HepG2 (cell line): ENCODE measurements around the gene ST8SIA2. TPM values are rescaled to one million over a fixed set of nuclear protein-coding genes. Genes with fewer than 3 reads are reported as not detected.

Experiments used
- ATAC-seq: fragments of 200-7000 bp; cut with Tn5 transposase; 3 replicates; pipeline ENCODE4 v1.9.1; 2020; ENCODE audit warnings: mild to moderate bottlenecking, moderate library complexity
- BruUV-seq: library from RNA; stranded (reverse); fragments of 400-500 nt; replicated peaks from 2 replicates; lab custom pipeline; 2021; lab: Mats Ljungman, UMichigan
- CTCF ChIA-PET: fragments of 300-600 bp; formaldehyde crosslinking; extraction: SDS; loops from one replicate; lab custom pipeline; 2021; ENCODE audit warnings: low total read pairs, inconsistent platforms, low intra/inter-chr PET ratio; lab: Yijun Ruan, JAX
- POLR2A ChIA-PET: fragments of 350-600 bp; sonication (Branson Sonifier 250); formaldehyde crosslinking; loops from one replicate; lab custom pipeline; 2020; ENCODE audit warnings: antibody characterized with exemption, inconsistent platforms; lab: Yijun Ruan, JAX
- DNase-seq: peaks from one replicate; pipeline ENCODE4 v3.0.0-alpha.2; 2015; ENCODE audit warnings: low spot score
- FAIRE-seq: peaks from 3 replicates; lab custom pipeline; 2011; peaks lifted over from hg19 to GRCh38; lab: Jason Lieb, UNC
- H2AFZ ChIP-seq: one replicate; pipeline ENCODE4 v1.6.1; 2011; ENCODE audit warnings: low read length, inconsistent platforms
- H3K27ac ChIP-seq: fragments of 300-600 bp; 3 replicates; pipeline ENCODE4 v1.8.0; 2011; ENCODE audit warnings: mixed run types, mild to moderate bottlenecking, mixed read lengths, low read length, inconsistent platforms; ENCODE audit not compliant: insufficient read depth; ENCODE audit errors: extremely low read length
- H3K27me3 ChIP-seq, 2 experiments: fragments of 200-600 bp in 1 of 2; 2 replicates in 1 of 2; 3 replicates in 1 of 2; pipeline versions ENCODE4 v1.6.0 to v1.8.0; 2011; ENCODE audit warnings: low read length in 2 of 2, mild to moderate bottlenecking in 2 of 2, moderate library complexity in 2 of 2, inconsistent platforms in 1 of 2; ENCODE audit not compliant: insufficient read depth in 2 of 2, control insufficient read depth in 1 of 2
- H3K36me3 ChIP-seq, 2 experiments: fragments of 200-600 bp in 1 of 2; replicated peaks in 1 of 2; 2 replicates in 1 of 2; 3 replicates in 1 of 2; pipeline versions ENCODE4 v1.5.1 to v1.8.0; 2011; ENCODE audit warnings: low read length in 2 of 2, inconsistent platforms in 1 of 2; ENCODE audit not compliant: insufficient read depth in 2 of 2, control insufficient read depth in 1 of 2
- H3K4me1 ChIP-seq: 2 replicates; pipeline ENCODE4 v1.5.1; 2012; ENCODE audit warnings: low read length, inconsistent platforms; ENCODE audit not compliant: insufficient read depth
- H3K4me2 ChIP-seq: 2 replicates; pipeline ENCODE4 v1.6.0; 2011; ENCODE audit warnings: low read depth, low read length, inconsistent platforms
- H3K4me3 ChIP-seq, 3 experiments: fragments of 200-600 bp in 1 of 3; sonication (generic), shearing (Covaris generic) in 1 of 3; replicated peaks in 1 of 3; 2 replicates each; pipeline ENCODE4 v1.5.1; 2011 to 2016; ENCODE audit warnings: low read length in 3 of 3, inconsistent platforms in 2 of 3, low read depth in 2 of 3, mild to moderate bottlenecking in 2 of 3, control low read depth in 1 of 3, mixed read lengths in 1 of 3; ENCODE audit not compliant: insufficient read depth in 1 of 3
- H3K79me2 ChIP-seq: one replicate; pipeline ENCODE4 v1.6.1; 2011; ENCODE audit warnings: low read length, inconsistent platforms; ENCODE audit not compliant: insufficient read depth
- H3K9ac ChIP-seq: 2 replicates; pipeline ENCODE4 v1.6.0; 2011; ENCODE audit warnings: mild to moderate bottlenecking, low read depth, low read length, inconsistent platforms; ENCODE audit not compliant: insufficient read depth
- H3K9me3 ChIP-seq: 2 replicates; pipeline ENCODE4 v1.5.1; 2012; ENCODE audit warnings: mild to moderate bottlenecking, low read length
- H4K20me1 ChIP-seq: 2 replicates; pipeline ENCODE4 v1.6.0; 2011; ENCODE audit warnings: inconsistent platforms, mild to moderate bottlenecking, low read length, moderate library complexity; ENCODE audit not compliant: insufficient read depth
- ATAD3A ChIP-seq: sonication (generic); formaldehyde crosslinking; IDR thresholded peaks from 2 replicates; pipeline ENCODE4 v1.4.0; 2020; ENCODE audit warnings: missing genetic modification reagents
- CREM ChIP-seq, 2 experiments: sonication (generic) in 1 of 2; formaldehyde crosslinking in 1 of 2; IDR thresholded peaks; 2 replicates each; pipeline versions ENCODE4 v1.4.0 to v1.6.1; 2016 to 2020; ENCODE audit warnings: antibody characterized with exemption in 1 of 2, mild to moderate bottlenecking in 1 of 2, missing genetic modification reagents in 1 of 2
- SMARCE1 ChIP-seq: fragments of 450-650 bp; IDR thresholded peaks from 2 replicates; pipeline ENCODE4 v1.6.1; 2017; ENCODE audit warnings: borderline replicate concordance
- SUZ12 ChIP-seq: fragments of 150-350 bp; IDR thresholded peaks from 2 replicates; pipeline ENCODE4 v1.6.1; 2014; ENCODE audit warnings: low read depth, low read length
- ZFY ChIP-seq: sonication (generic); formaldehyde crosslinking; IDR thresholded peaks from 2 replicates; pipeline ENCODE4 v1.4.0; 2020; ENCODE audit warnings: missing genetic modification reagents
- ZNF839 ChIP-seq: sonication (generic); formaldehyde crosslinking; IDR thresholded peaks from 2 replicates; pipeline ENCODE4 v1.4.0; 2020; ENCODE audit warnings: missing genetic modification reagents, mild to moderate bottlenecking, borderline replicate concordance
- ZSCAN9 ChIP-seq: IDR thresholded peaks from 2 replicates; pipeline ENCODE4 v1.6.1; 2016; ENCODE audit warnings: borderline replicate concordance
- WGBS: methylation state at CpG from one replicate; pipeline ENCODE4 v1.1.6; 2017; ENCODE audit warnings: low lambda C conversion rate; 5-methylcytosine and 5-hydroxymethylcytosine counted together
- in situ Hi-C: cut with HindIII; loops from 2 replicates; pipeline ENCODE4 v1.10.0; 2017; ENCODE audit warnings: low pct_unique_long_range_greater_than_20kb; ENCODE audit not compliant: extremely low pct_ligation_motif_present
- intact Hi-C: fragments of 100-400 bp; cut with micrococcal nuclease; formaldehyde crosslinking; loops from one replicate; pipeline ENCODE4 v1.10.0; 2022; ENCODE audit not compliant: unreplicated experiment
- polyA plus RNA-seq, 8 experiments: library from polyadenylated mRNA; depleted of rRNA in 3 of 8; stranded (reverse) in 7 of 8; unstranded in 1 of 8; fragments of >200 nt; fragmentation: Illumina TruSeq in 4 of 8; extraction: Trizol in 4 of 8; gene quantifications; 2 replicates each; pipeline versions ENCODE4 v1.2.1 to v1.2.3, GENCODE V29; 2011 to 2016; ENCODE audit warnings: low read depth in 4 of 8, missing spikeins in 1 of 8, mixed read lengths in 1 of 8; ENCODE audit not compliant: insufficient read depth in 1 of 8
- total RNA-seq, 5 experiments: library from RNA; depleted of rRNA; stranded (reverse); fragments of >200 nt; fragmentation: Illumina TruSeq; extraction: Trizol; gene quantifications; 2 replicates each; pipeline ENCODE4 v1.2.3, GENCODE V29; 2016; ENCODE audit warnings: low read depth in 1 of 5
- TF ChIP-seq, protein P1 (sequence below): sonication (generic); formaldehyde crosslinking; IDR thresholded peaks from 2 replicates; pipeline ENCODE4 v1.8.1; 2022; ENCODE audit warnings: mild to moderate bottlenecking, missing genetic modification reagents
- TF ChIP-seq, protein P2 (sequence below): sonication (generic); formaldehyde crosslinking; IDR thresholded peaks from 2 replicates; pipeline ENCODE4 v1.5.0; 2020; ENCODE audit warnings: missing genetic modification reagents

ST8SIA2 gene
- total and polyA plus RNA-seq, 2 of the 13 experiments (the other 11 are each of a cell fraction or from before 2014, with no cell fraction given): not detected

DNA sequence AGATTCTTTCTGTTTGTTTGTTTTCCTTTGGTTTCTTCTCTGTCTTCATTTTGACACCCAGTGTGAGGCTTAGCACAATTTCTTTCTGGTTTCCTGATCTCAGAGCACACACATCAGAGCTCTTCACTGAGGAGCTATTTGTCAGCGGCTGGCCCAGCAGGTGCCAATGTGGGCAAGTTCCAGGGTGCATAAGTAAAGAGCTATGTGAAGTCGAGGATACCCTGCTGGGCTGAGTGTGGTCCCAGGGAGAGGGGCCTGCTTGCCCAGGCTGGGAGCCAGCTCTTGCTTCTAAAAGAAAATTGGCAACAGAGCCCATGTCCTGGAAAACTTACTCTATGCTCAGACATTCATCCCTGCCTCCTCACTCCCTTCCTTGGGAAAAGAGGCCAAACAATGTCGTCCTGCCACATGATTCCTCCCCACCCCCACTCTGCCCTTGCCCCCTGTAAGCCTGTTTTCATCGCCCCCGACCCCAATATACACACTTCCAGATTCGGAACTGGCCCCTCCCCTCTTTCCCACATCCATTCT, 101.2 kb downstream of the ST8SIA2 start:
- Histone ChIP-seq H3K36me3 (no peaks in the 10 kb centered on the region), H3K27ac (no peak overlapping the region), H3K4me1 (no peaks in the 10 kb centered on the region), H3K79me2 (no peaks in the 10 kb centered on the region), H3K27me3 (peaks cover 3 to 19% of the 10 kb centered on the region in 2 experiments; a peak in 3 of 5 replicates), H3K9ac (no peak overlapping the region), H3K4me2 (no peak overlapping the region), H3K4me3 (no peak overlapping the region), H3K9me3 (no peaks in the 10 kb centered on the region), H2AFZ (no peak overlapping the region), H4K20me1 (no peaks in the 10 kb centered on the region)
- in situ Hi-C loops (no loop called here), intact Hi-C loops (no loop called here)
- FAIRE-seq (no peak), DNase-seq (no peak), ATAC-seq (no peak)
- ChIA-PET POLR2A (no interaction called here), CTCF (no interaction called here)
- no TSS peak for BruUV-seq
- 0% methylated on average over 6 of the region's 6 CpGs for WGBS
- TF ChIP-seq SMARCE1: no peak
- no peak for TF ChIP-seq SUZ12
- no peak for TF ChIP-seq ZNF839 (CRISPR knock-in tag)
- TF ChIP-seq, protein P1, sequence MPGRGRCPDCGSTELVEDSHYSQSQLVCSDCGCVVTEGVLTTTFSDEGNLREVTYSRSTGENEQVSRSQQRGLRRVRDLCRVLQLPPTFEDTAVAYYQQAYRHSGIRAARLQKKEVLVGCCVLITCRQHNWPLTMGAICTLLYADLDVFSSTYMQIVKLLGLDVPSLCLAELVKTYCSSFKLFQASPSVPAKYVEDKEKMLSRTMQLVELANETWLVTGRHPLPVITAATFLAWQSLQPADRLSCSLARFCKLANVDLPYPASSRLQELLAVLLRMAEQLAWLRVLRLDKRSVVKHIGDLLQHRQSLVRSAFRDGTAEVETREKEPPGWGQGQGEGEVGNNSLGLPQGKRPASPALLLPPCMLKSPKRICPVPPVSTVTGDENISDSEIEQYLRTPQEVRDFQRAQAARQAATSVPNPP: no peak
- no peak for TF ChIP-seq ATAD3A
- no peak for TF ChIP-seq ZSCAN9 (CRISPR knock-in tag)
- no peak for TF ChIP-seq ZFY
- TF ChIP-seq, protein P2, sequence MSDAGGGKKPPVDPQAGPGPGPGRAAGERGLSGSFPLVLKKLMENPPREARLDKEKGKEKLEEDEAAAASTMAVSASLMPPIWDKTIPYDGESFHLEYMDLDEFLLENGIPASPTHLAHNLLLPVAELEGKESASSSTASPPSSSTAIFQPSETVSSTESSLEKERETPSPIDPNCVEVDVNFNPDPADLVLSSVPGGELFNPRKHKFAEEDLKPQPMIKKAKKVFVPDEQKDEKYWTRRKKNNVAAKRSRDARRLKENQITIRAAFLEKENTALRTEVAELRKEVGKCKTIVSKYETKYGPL (CRISPR knock-in tag): no peak
- no peak for TF ChIP-seq CREM (IDR thresholded peaks at IDR 0.05)
- no peak for TF ChIP-seq CREM (CRISPR knock-in tag; IDR thresholded peaks at IDR 0.05)
